HepG2 (cell line): ENCODE results near the gene ARHGAP5. TPM values are rescaled to one million over a fixed set of nuclear protein-coding genes. Genes with fewer than 3 reads are reported as not detected.

Experiments used
- EEA1 ChIP-seq: sonication (generic); formaldehyde crosslinking; IDR thresholded peaks from 2 replicates; pipeline ENCODE4 v1.5.1; 2020; ENCODE audit warnings: mild to moderate bottlenecking, missing genetic modification reagents, borderline replicate concordance
- EED ChIP-seq: sonication (generic); formaldehyde crosslinking; IDR thresholded peaks from 2 replicates; pipeline ENCODE4 v1.5.0; 2020; ENCODE audit warnings: mild to moderate bottlenecking, missing genetic modification reagents
- ETV5 ChIP-seq: IDR thresholded peaks from 2 replicates; pipeline ENCODE4 v1.6.1; 2018; ENCODE audit warnings: missing biosample characterization, missing genetic modification reagents, inconsistent platforms, borderline replicate concordance
- MTA1 ChIP-seq: sonication (generic); formaldehyde crosslinking; IDR thresholded peaks from 2 replicates; pipeline ENCODE4 v1.4.0; 2020; ENCODE audit warnings: missing genetic modification reagents, mild to moderate bottlenecking, borderline replicate concordance
- NR2F6 ChIP-seq, 2 experiments: IDR thresholded peaks; 2 replicates each; pipeline ENCODE4 v1.6.1; 2016; ENCODE audit warnings: antibody characterized with exemption in 1 of 2, mild to moderate bottlenecking in 1 of 2
- REXO4 ChIP-seq: sonication (generic); formaldehyde crosslinking; IDR thresholded peaks from 2 replicates; pipeline ENCODE4 v1.8.0; 2022; ENCODE audit warnings: missing genetic modification reagents, mild to moderate bottlenecking, borderline replicate concordance
- ZNF253 ChIP-seq: sonication (generic); formaldehyde crosslinking; IDR thresholded peaks from 2 replicates; pipeline ENCODE4 v1.8.0; 2022; ENCODE audit warnings: mild to moderate bottlenecking, missing genetic modification reagents, borderline replicate concordance
- ZNF616 ChIP-seq: sonication (generic); formaldehyde crosslinking; IDR thresholded peaks from 2 replicates; pipeline ENCODE4 v1.5.0; 2020; ENCODE audit warnings: low read depth, mild to moderate bottlenecking, missing genetic modification reagents
- polyA plus RNA-seq, 8 experiments: library from polyadenylated mRNA; depleted of rRNA in 3 of 8; stranded (reverse) in 7 of 8; unstranded in 1 of 8; fragments of >200 nt; fragmentation: Illumina TruSeq in 4 of 8; extraction: Trizol in 4 of 8; gene quantifications; 2 replicates each; pipeline versions ENCODE4 v1.2.1 to v1.2.3, GENCODE V29; 2011 to 2016; ENCODE audit warnings: low read depth in 4 of 8, missing spikeins in 1 of 8, mixed read lengths in 1 of 8; ENCODE audit not compliant: insufficient read depth in 1 of 8
- total RNA-seq, 5 experiments: library from RNA; depleted of rRNA; stranded (reverse); fragments of >200 nt; fragmentation: Illumina TruSeq; extraction: Trizol; gene quantifications; 2 replicates each; pipeline ENCODE4 v1.2.3, GENCODE V29; 2016; ENCODE audit warnings: low read depth in 1 of 5
- TF ChIP-seq, protein P1 (sequence below): sonication (generic); formaldehyde crosslinking; IDR thresholded peaks from 2 replicates; pipeline ENCODE4 v1.4.0; 2020; ENCODE audit warnings: missing genetic modification reagents
- TF ChIP-seq, protein P2 (sequence below): sonication (generic); formaldehyde crosslinking; IDR thresholded peaks from 2 replicates; pipeline ENCODE4 v1.4.0; 2020; ENCODE audit warnings: missing genetic modification reagents, borderline replicate concordance
- TF ChIP-seq, protein P3 (sequence below): sonication (generic); formaldehyde crosslinking; IDR thresholded peaks from 2 replicates; pipeline ENCODE4 v1.4.0; 2020; ENCODE audit warnings: missing genetic modification reagents, borderline replicate concordance
- TF ChIP-seq, protein P4 (sequence below): sonication (generic); formaldehyde crosslinking; IDR thresholded peaks from 2 replicates; pipeline ENCODE4 v1.9.0; 2021; ENCODE audit warnings: missing genetic modification reagents, borderline replicate concordance

ARHGAP5 gene
- total and polyA plus RNA-seq, 2 of the 13 experiments (the other 11 are each of a cell fraction or from before 2014, with no cell fraction given), result 33.7 to 144 TPM

DNA sequence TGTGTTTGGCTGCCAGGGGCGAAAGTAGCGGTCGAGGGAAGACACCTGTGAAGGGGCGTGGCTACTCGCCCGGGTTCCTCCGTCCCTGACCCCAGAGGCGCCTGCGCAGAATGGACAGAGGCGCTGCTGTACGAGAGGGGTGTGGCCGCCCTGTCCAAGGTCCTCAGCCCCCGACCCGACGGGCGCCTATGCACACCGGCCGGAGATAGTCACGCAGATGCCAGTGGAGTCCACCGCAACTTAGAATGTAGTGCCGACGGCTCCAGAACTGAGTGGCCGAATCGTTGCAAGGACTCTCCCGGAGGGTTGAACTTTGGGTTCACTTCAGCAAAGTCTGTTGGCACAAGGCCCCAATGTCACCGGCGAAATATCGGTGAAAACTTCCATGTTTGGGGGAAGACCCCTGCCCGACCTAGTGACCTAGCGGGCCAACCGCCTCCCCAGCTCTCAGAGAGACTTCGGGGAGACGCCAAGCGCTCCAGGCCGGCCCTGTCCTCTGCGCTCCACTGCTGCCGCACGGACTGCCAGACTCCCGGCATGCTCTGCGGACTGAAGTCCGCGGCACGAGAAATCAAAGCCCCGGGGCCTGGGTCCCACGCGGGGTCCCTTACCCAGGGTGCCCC lies 124.2 kb downstream of the ARHGAP5 start (continued):
- TF ChIP-seq, protein P1, sequence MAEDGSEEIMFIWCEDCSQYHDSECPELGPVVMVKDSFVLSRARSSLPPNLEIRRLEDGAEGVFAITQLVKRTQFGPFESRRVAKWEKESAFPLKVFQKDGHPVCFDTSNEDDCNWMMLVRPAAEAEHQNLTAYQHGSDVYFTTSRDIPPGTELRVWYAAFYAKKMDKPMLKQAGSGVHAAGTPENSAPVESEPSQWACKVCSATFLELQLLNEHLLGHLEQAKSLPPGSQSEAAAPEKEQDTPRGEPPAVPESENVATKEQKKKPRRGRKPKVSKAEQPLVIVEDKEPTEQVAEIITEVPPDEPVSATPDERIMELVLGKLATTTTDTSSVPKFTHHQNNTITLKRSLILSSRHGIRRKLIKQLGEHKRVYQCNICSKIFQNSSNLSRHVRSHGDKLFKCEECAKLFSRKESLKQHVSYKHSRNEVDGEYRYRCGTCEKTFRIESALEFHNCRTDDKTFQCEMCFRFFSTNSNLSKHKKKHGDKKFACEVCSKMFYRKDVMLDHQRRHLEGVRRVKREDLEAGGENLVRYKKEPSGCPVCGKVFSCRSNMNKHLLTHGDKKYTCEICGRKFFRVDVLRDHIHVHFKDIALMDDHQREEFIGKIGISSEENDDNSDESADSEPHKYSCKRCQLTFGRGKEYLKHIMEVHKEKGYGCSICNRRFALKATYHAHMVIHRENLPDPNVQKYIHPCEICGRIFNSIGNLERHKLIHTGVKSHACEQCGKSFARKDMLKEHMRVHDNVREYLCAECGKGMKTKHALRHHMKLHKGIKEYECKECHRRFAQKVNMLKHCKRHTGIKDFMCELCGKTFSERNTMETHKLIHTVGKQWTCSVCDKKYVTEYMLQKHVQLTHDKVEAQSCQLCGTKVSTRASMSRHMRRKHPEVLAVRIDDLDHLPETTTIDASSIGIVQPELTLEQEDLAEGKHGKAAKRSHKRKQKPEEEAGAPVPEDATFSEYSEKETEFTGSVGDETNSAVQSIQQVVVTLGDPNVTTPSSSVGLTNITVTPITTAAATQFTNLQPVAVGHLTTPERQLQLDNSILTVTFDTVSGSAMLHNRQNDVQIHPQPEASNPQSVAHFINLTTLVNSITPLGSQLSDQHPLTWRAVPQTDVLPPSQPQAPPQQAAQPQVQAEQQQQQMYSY (CRISPR knock-in tag), result peak; percentile 35; the same call in 1 of the 2 replicates
- peak; percentile 81 for TF ChIP-seq NR2F6 (IDR thresholded peaks at IDR 0.05)
- TF ChIP-seq NR2F6 (CRISPR knock-in tag; IDR thresholded peaks at IDR 0.05), result peak; percentile 91
- TF ChIP-seq, protein P2, sequence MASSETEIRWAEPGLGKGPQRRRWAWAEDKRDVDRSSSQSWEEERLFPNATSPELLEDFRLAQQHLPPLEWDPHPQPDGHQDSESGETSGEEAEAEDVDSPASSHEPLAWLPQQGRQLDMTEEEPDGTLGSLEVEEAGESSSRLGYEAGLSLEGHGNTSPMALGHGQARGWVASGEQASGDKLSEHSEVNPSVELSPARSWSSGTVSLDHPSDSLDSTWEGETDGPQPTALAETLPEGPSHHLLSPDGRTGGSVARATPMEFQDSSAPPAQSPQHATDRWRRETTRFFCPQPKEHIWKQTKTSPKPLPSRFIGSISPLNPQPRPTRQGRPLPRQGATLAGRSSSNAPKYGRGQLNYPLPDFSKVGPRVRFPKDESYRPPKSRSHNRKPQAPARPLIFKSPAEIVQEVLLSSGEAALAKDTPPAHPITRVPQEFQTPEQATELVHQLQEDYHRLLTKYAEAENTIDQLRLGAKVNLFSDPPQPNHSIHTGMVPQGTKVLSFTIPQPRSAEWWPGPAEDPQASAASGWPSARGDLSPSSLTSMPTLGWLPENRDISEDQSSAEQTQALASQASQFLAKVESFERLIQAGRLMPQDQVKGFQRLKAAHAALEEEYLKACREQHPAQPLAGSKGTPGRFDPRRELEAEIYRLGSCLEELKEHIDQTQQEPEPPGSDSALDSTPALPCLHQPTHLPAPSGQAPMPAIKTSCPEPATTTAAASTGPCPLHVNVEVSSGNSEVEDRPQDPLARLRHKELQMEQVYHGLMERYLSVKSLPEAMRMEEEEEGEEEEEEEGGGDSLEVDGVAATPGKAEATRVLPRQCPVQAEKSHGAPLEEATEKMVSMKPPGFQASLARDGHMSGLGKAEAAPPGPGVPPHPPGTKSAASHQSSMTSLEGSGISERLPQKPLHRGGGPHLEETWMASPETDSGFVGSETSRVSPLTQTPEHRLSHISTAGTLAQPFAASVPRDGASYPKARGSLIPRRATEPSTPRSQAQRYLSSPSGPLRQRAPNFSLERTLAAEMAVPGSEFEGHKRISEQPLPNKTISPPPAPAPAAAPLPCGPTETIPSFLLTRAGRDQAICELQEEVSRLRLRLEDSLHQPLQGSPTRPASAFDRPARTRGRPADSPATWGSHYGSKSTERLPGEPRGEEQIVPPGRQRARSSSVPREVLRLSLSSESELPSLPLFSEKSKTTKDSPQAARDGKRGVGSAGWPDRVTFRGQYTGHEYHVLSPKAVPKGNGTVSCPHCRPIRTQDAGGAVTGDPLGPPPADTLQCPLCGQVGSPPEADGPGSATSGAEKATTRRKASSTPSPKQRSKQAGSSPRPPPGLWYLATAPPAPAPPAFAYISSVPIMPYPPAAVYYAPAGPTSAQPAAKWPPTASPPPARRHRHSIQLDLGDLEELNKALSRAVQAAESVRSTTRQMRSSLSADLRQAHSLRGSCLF (CRISPR knock-in tag), result peak; percentile 91
- peak; percentile 95; the same call in 1 of the 2 replicates for TF ChIP-seq EEA1 (CRISPR knock-in tag)
- TF ChIP-seq, protein P3, sequence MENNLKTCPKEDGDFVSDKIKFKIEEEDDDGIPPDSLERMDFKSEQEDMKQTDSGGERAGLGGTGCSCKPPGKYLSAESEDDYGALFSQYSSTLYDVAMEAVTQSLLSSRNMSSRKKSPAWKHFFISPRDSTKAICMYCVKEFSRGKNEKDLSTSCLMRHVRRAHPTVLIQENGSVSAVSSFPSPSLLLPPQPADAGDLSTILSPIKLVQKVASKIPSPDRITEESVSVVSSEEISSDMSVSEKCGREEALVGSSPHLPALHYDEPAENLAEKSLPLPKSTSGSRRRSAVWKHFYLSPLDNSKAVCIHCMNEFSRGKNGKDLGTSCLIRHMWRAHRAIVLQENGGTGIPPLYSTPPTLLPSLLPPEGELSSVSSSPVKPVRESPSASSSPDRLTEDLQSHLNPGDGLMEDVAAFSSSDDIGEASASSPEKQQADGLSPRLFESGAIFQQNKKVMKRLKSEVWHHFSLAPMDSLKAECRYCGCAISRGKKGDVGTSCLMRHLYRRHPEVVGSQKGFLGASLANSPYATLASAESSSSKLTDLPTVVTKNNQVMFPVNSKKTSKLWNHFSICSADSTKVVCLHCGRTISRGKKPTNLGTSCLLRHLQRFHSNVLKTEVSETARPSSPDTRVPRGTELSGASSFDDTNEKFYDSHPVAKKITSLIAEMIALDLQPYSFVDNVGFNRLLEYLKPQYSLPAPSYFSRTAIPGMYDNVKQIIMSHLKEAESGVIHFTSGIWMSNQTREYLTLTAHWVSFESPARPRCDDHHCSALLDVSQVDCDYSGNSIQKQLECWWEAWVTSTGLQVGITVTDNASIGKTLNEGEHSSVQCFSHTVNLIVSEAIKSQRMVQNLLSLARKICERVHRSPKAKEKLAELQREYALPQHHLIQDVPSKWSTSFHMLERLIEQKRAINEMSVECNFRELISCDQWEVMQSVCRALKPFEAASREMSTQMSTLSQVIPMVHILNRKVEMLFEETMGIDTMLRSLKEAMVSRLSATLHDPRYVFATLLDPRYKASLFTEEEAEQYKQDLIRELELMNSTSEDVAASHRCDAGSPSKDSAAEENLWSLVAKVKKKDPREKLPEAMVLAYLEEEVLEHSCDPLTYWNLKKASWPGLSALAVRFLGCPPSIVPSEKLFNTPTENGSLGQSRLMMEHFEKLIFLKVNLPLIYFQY (CRISPR knock-in tag), result peak; percentile 85
- peak; percentile 92; the same call in 1 of the 2 replicates for TF ChIP-seq ZNF253 (CRISPR knock-in tag)
- peak; percentile 66 for TF ChIP-seq ETV5
- 0 out of 2 replicates have a peak, but pooled peaks have one; percentile 83 for TF ChIP-seq REXO4 (CRISPR knock-in tag)
- TF ChIP-seq MTA1, result peak; percentile 98
- TF ChIP-seq ZNF616 (CRISPR knock-in tag), result peak; percentile 81; the same call in 1 of the 2 replicates
- TF ChIP-seq, protein P4, sequence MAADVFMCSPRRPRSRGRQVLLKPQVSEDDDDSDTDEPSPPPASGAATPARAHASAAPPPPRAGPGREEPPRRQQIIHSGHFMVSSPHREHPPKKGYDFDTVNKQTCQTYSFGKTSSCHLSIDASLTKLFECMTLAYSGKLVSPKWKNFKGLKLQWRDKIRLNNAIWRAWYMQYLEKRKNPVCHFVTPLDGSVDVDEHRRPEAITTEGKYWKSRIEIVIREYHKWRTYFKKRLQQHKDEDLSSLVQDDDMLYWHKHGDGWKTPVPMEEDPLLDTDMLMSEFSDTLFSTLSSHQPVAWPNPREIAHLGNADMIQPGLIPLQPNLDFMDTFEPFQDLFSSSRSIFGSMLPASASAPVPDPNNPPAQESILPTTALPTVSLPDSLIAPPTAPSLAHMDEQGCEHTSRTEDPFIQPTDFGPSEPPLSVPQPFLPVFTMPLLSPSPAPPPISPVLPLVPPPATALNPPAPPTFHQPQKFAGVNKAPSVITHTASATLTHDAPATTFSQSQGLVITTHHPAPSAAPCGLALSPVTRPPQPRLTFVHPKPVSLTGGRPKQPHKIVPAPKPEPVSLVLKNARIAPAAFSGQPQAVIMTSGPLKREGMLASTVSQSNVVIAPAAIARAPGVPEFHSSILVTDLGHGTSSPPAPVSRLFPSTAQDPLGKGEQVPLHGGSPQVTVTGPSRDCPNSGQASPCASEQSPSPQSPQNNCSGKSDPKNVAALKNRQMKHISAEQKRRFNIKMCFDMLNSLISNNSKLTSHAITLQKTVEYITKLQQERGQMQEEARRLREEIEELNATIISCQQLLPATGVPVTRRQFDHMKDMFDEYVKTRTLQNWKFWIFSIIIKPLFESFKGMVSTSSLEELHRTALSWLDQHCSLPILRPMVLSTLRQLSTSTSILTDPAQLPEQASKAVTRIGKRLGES (CRISPR knock-in tag), result peak; percentile 54
- peak; percentile 98 for TF ChIP-seq EED (CRISPR knock-in tag)
